ENCODE measurements around the gene PRR33.

GRCh38 chr11:1921574-1922141 is 30.0 kb upstream of the PRR33 start:
- TF ChIP-seq SAFB (IDR thresholded peaks at IDR 0.05; ENCODE audit: borderline replicate concordance, low read depth, low read length) (no peak), DPF2 (IDR thresholded peaks at IDR 0.05) (no peak), JUNB (CRISPR knock-in tag; conservative IDR thresholded peaks at IDR 0.05) (no peak), SRSF1 (IDR thresholded peaks at IDR 0.05; ENCODE audit: low read depth, low read length) (no peak), FOXK2 (conservative IDR thresholded peaks at IDR 0.05 in 1 of 2, IDR thresholded peaks at IDR 0.05 in 1 of 2; ENCODE audit: low read depth in 2 of 2) (no peak), ZBTB7A (IDR thresholded peaks at IDR 0.05; ENCODE audit: borderline replicate concordance, control insufficient read depth, low read depth, low read length) (no peak), FOS (IDR thresholded peaks at IDR 0.05; ENCODE audit: extremely low read depth, insufficient read length) (no peak), NR3C1 (CRISPR knock-in tag; IDR thresholded peaks at IDR 0.05) (no peak), CBFB (CRISPR knock-in tag; IDR thresholded peaks at IDR 0.05) (no peak)

All from K562 (cell line).